Astrocyte (in vitro differentiated cells and primary cell): ENCODE results near the gene EEF1AKMT3.
A peak's percentile ranks its signal among the peaks of the same experiment; 100 is the strongest.

Experiments
- CTCF ChIP-seq: IDR thresholded peaks from 2 replicates; pipeline ENCODE4 v1.5.1; 2011; ENCODE audit warnings: low read depth, mild to moderate bottlenecking, inconsistent platforms, low read length, moderate library complexity; ENCODE audit not compliant: insufficient read depth
- EZH2 ChIP-seq: IDR thresholded peaks from 2 replicates; pipeline ENCODE4 v1.6.1; 2012; ENCODE audit warnings: mild to moderate bottlenecking, low read length, inconsistent platforms; ENCODE audit not compliant: insufficient read depth

- no peak for TF ChIP-seq CTCF
- peak; percentile 70 for TF ChIP-seq EZH2
Measured at GRCh38 chr12:57765698-57766463, 6.5 kb upstream of the EEF1AKMT3 start.
